ENCODE results near the gene AP1S3.
"Not testable (repeated sequence)": the region's sequence is repeated elsewhere in the genome, so short reads cannot be mapped to it uniquely, and the experiment has no call there.

Gene AP1S3

GRCh38 chr2:223877721-223878410, 40.5 kb upstream of the AP1S3 start:
- TF ChIP-seq ELF4 (IDR thresholded peaks at IDR 0.05) (no peak), CTBP1 (IDR thresholded peaks at IDR 0.05; ENCODE audit: borderline replicate concordance) (no peak), BHLHE40 (IDR thresholded peaks at IDR 0.05; ENCODE audit: borderline replicate concordance) (no peak)
- no peak for DNase-seq (ENCODE audit: extremely low spot score)
- ChIA-PET CTCF (interaction anchor here (0.5 kb wide), 1 partner anchor 914 kb away, joined by 4 read pairs; no protein-coding TSS in a partner anchor), POLR2A (no interaction called here)

GRCh38 chr2:223873672-223874071, 36.3 kb upstream of the AP1S3 start:
- ChIA-PET CTCF (no interaction called here), POLR2A (no interaction called here)
- DNase-seq (ENCODE audit: extremely low spot score): no peak
- TF ChIP-seq ARNT (IDR thresholded peaks at IDR 0.05): no peak
- no peak for TF ChIP-seq HDGF (IDR thresholded peaks at IDR 0.05; ENCODE audit: borderline replicate concordance)
- TF ChIP-seq LEF1 (IDR thresholded peaks at IDR 0.05; ENCODE audit: borderline replicate concordance): no peak

- DNase-seq (ENCODE audit: extremely low spot score); CTCF ChIA-PET; POLR2A ChIA-PET: not testable (repeated sequence)
These were observed 35.4 kb upstream of the AP1S3 start for GRCh38 chr2:223872772-223873171.

GRCh38 chr2:223871661-223872060, 34.3 kb upstream of the AP1S3 start:
- POLR2A ChIA-PET; DNase-seq (ENCODE audit: extremely low spot score): not testable (repeated sequence)
- CTCF ChIA-PET: interaction anchor here (0.9 kb wide), 1 partner anchor 10 kb away, joined by 3 read pairs; no protein-coding TSS in a partner anchor

GRCh38 chr2:223870840-223871611, 33.6 kb upstream of the AP1S3 start:
- ChIA-PET CTCF (no interaction called here), POLR2A (no interaction called here)
- no peak for DNase-seq (ENCODE audit: extremely low spot score)
- no peak for TF ChIP-seq HDGF (IDR thresholded peaks at IDR 0.05; ENCODE audit: borderline replicate concordance)
- no peak for TF ChIP-seq CTBP1 (IDR thresholded peaks at IDR 0.05; ENCODE audit: borderline replicate concordance)
- no peak for TF ChIP-seq LEF1 (IDR thresholded peaks at IDR 0.05; ENCODE audit: borderline replicate concordance)
- no peak for TF ChIP-seq TARDBP (IDR thresholded peaks at IDR 0.05)
- no peak for TF ChIP-seq FOXA1 (IDR thresholded peaks at IDR 0.05)
- TF ChIP-seq FOXK2 (IDR thresholded peaks at IDR 0.05): no peak
- no peak for TF ChIP-seq SUZ12 (IDR thresholded peaks at IDR 0.05)
- no peak for TF ChIP-seq SP1 (IDR thresholded peaks at IDR 0.05)
- no peak for TF ChIP-seq ARNT (IDR thresholded peaks at IDR 0.05)

- TF ChIP-seq ZNF384 (IDR thresholded peaks at IDR 0.05): no peak
- TF ChIP-seq FOXK2 (IDR thresholded peaks at IDR 0.05): no peak
- TF ChIP-seq ARNT (IDR thresholded peaks at IDR 0.05): no peak
- TF ChIP-seq PKNOX1 (IDR thresholded peaks at IDR 0.05): no peak
- TF ChIP-seq FOXA1 (IDR thresholded peaks at IDR 0.05): no peak
- no peak for TF ChIP-seq SP1 (IDR thresholded peaks at IDR 0.05)
- ChIA-PET CTCF (interaction anchor here (0.6 kb wide), 2 partner anchors 10 to 929 kb away, joined by 3 read pairs; no protein-coding TSS in a partner anchor), POLR2A (no interaction called here)
- DNase-seq (ENCODE audit: extremely low spot score): no peak
These were observed 30.6 kb upstream of the AP1S3 start for GRCh38 chr2:223868005-223868404.

GRCh38 chr2:223865907-223866508, 28.6 kb upstream of the AP1S3 start:
- CTCF ChIA-PET: no interaction called here
- no peak for DNase-seq (ENCODE audit: extremely low spot score)
- POLR2A ChIA-PET: no interaction called here
- no peak for TF ChIP-seq LEF1 (IDR thresholded peaks at IDR 0.05; ENCODE audit: borderline replicate concordance)
- no peak for TF ChIP-seq TARDBP (IDR thresholded peaks at IDR 0.05)
- no peak for TF ChIP-seq SP1 (IDR thresholded peaks at IDR 0.05)
- no peak for TF ChIP-seq ZNF384 (IDR thresholded peaks at IDR 0.05)
- no peak for TF ChIP-seq SUZ12 (IDR thresholded peaks at IDR 0.05)
- no peak for TF ChIP-seq ARNT (IDR thresholded peaks at IDR 0.05)
- no peak for TF ChIP-seq CTBP1 (IDR thresholded peaks at IDR 0.05; ENCODE audit: borderline replicate concordance)
- TF ChIP-seq FOXK2 (IDR thresholded peaks at IDR 0.05): no peak
- no peak for TF ChIP-seq L3MBTL2 (conservative IDR thresholded peaks at IDR 0.05)
- TF ChIP-seq BHLHE40 (IDR thresholded peaks at IDR 0.05; ENCODE audit: borderline replicate concordance): no peak
- TF ChIP-seq FOXA1 (IDR thresholded peaks at IDR 0.05): no peak
- no peak for TF ChIP-seq ELF4 (IDR thresholded peaks at IDR 0.05)
- TF ChIP-seq NFRKB (IDR thresholded peaks at IDR 0.05): no peak
- TF ChIP-seq PKNOX1 (IDR thresholded peaks at IDR 0.05): no peak
- TF ChIP-seq HDGF (IDR thresholded peaks at IDR 0.05; ENCODE audit: borderline replicate concordance): no peak
- no peak for TF ChIP-seq FOXM1 (IDR thresholded peaks at IDR 0.05; ENCODE audit: borderline replicate concordance)

All from HEK293T (cell line).